NT2/D1 (cell line): ENCODE data around the gene TRIM75.

Experiments
- YY1 ChIP-seq: IDR thresholded peaks from 2 replicates; pipeline ENCODE4 v1.6.1; 2011; ENCODE audit not compliant: insufficient read length, insufficient read depth
- ZNF274 ChIP-seq: IDR thresholded peaks from 2 replicates; pipeline ENCODE4 v1.6.1; 2011; ENCODE audit warnings: mild to moderate bottlenecking, low read depth, low read length

- no peak for TF ChIP-seq YY1
- TF ChIP-seq ZNF274, result no peak
Observed at GRCh38 chr4:165079476-165079875, 25.8 kb downstream of the TRIM75 start.
